HG03196 (cell line): ENCODE results near the gene UTF1.

ENCODE experiments used
- ATAC-seq: cut with Tn5 transposase; IDR thresholded peaks from one replicate; pipeline ENCODE4 v1.9.1; 2021; ENCODE audit not compliant: unreplicated experiment

Gene UTF1

GRCh38 chr10:133243593-133243992 lies 13.6 kb downstream of the UTF1 start:
- ATAC-seq = no peak

DNA sequence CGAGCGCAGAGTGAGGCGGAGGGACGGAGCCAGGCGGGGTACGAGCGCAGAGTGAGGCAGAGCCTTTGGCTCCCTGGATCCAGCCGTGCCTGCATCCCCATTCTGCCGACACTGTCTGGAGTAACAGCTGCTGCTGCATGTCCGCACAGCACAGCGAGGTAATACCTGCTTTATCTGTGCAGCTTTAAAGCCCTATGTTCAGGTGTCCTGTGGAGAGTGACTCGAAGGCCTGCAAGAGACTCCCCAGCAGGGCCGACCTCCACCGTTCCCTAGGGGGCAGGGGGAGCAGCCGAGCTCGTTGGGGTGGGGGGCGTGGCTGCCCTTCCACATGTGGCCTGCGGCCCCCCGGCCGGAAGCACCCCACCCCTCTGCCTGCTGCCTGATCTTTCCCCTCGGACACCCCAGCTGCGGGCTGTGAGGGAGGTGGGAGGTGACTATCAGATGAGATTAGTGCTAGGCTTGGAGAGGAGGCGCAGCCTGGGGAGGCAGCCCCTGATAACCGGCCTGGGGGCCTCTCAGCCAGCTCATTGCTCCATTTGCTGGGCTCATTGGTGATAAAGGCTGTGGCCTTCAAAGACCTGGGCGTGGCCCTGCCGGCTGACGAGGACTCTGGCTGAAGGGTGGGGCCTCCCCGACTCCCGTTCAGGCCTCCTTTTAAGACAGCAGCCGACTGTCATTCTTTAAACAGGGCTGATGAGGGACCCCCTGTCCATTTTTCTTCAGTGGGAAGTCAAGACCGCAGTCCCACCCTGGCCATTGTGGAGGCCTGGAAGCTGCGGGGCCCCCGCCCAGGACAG lies 15.6 kb downstream of the UTF1 start:
- no peak for ATAC-seq

DNA sequence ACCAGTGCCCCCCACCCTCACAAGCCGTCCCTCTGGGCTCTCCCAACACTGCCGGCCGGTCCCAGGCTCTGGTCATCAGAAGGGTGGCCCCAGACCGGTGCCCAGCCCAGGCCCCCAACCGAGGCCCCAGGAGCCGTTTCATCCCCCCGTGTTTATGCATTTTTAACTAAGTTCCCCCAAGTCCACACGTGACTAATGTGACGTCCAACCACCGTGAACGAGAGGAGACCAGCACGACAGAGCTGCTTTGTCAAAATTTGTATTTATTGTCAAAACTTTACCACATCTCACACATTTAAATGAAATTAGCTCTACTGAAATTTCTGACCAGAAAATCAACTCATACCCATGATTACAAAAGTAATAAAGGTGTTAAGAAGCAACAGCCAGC lies 16.2 kb downstream of the UTF1 start:
- no peak for ATAC-seq

- no peak for ATAC-seq
These were observed 17.8 kb downstream of the UTF1 start for GRCh38 chr10:133247681-133248333.

DNA sequence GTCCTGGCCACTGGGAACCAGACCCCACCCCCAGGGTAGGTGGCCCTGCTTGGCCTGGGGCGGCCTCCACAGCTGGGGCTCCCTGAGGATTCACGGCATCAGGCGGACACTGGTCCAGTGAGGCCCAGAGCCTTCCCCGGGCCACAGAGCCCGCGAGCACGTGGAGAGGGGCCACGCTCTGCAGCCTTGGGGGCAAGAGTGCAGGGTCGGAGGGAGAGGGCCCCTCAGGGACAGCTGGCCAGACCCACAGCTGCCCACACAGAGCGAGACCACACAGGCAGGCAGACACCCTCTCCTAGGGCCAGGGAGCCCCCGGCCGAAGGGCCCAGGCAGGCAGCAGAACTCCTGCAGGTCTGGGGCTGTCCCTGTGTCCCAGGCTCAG lies 18.3 kb downstream of the UTF1 start:
- ATAC-seq = no peak

DNA sequence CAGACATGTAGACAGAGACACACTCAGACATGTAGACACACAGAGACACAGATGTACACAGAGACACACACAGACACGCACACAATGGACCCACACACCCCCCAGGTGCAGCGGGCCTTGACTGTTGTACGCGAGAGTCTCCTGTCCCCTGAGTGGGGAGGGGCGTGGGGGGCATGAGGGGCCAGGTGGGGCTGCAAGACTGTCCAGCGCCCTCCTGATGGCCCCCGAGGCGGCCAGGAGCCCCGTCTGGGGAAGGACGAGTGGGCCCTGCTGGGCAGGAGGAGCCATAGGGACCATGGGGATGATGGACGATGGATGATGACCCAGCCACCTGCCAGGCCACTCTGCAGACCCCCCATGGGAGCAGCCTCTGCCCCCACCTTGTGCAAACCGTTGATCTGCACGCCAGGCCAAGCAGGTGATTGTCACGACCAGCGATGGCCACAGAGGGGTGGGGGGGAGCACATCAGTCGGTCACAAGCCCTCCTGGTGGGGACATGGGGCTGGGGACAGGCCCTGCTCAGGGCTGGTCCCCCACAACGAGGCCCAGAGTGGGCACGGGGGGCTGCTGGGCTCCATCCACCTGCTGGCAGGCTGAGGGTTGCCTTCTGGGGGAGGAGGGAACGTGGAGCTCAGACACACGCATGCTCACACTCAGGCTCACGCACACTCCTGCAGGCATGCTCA lies 19.2 kb downstream of the UTF1 start:
- ATAC-seq = no peak

DNA sequence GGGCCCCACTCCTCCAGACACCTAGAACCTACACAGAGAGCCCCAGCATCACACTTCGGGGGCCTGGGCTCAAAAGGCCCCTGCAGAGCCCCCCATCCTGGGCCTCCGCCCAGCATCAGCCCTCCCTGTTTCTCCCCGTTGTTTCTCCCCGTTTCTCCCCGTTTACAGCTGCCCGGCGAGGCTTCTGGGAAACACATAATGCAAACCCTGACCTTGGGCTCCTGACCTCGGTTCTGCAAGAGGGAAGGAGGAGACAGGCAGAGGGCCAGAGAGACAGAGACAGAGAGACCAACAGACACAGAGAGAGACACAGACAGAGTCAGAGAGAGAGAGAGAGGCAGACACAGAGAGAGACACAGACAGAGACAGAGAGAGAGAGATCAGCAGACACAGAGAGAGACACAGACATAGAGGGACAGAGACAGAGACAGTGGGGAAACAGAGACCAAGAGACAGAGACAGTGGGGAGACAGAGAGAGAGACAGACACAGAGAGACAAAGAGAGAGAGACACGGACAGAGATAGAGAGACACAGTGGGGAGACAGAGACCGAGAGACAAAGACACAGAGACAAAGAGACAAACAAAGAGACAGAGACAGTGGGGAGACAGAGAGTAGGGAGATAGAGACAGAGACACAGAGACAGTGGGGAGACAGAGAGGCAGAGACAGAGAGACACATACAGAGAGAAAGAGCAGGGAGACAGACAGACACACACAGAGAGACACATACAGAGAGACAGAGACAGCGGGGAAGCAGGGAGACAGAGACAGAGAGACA lies 20.1 kb downstream of the UTF1 start:
- ATAC-seq = no peak

DNA sequence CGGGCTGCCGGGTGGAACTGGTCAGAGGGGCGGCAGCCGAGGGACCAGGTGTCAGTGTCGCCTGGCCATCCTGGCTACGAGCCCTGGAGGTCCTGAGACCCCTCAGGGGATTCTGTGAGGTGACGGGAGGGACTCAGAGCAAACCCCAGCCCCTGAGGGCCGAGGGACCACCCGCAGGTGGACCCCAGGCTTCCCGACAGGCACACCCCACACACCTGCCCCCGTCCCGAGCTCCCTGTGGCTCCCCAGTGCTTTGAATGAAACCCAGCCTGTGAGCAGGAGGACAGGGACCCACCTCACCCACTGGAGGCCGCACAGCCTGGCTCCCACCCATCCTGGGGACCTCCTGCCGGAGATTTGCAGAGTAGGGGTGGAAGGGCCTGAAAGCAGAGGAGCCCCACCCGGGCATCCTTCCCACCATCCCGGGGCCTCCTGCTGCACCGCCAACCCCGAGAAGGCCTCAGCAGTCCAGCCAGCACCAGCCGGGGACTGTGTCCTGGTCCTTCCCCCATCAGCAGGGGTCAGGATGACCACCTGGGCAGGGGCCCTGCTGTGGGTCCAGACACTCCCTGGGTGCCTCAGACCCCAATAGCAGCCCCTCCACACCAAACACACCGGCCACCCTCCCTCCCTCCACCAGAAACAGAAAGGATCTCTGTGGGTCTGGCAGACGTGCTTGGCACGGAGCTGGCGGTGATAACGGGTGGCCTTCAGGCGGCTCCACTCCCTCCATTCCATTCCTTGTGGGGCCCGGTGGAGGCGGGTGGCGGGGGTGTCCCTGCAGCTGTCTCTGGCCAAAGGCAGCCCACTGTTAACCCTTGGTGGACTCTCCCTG lies 21.6 kb downstream of the UTF1 start:
- no peak for ATAC-seq

DNA sequence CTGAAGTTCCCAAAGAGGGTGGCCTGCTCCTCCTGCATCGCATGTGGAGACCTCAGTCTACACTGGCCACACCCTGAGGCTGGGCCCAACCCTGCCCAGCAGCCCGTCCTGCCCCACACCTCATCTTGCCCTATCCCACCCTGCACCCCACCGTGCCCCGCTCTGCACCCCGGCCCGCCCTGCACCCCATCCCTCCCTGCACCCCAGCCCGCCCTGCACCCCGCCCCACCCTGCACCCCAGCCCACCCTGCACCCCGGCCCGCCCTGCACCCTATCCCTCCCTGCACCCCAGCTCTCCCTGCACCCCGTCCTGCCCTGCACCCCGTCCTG lies 22.2 kb downstream of the UTF1 start:
- ATAC-seq = no peak

GRCh38 chr10:133253361-133253955 lies 23.4 kb downstream of the UTF1 start:
- no peak for ATAC-seq

DNA sequence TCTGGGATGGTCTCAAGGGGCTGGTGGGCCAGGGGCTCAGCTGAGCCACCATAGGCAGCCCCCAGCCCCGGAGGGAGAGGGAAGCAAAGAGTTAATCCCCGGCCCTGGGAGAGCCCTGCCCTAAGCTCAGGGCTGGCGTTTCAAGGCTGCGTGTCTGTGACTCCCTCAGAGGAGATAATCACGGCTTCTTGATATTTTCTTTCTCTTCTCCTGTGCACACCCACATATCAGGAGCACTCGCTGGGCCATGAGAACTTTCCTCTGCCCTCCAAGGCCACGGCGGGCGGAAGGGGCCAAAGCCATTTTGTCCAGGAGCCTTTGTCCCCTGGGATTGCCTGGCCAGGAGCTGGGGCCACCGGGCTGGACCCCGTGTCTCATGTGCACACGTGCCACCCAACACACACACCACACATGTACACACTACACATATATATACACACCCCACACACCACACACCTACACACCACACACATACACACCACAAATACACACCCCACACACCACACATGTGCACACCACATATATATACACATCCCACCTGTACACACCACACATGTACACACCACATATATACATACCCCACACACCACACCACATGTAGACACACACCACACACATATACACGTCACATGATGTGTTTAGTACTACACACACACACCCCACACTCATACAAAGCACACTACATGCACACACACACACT lies 24.6 kb downstream of the UTF1 start:
- no peak for ATAC-seq

GRCh38 chr10:133255323-133255722 lies 25.3 kb downstream of the UTF1 start:
- ATAC-seq = no peak

GRCh38 chr10:133257489-133258065 lies 27.6 kb downstream of the UTF1 start:
- ATAC-seq = no peak

DNA sequence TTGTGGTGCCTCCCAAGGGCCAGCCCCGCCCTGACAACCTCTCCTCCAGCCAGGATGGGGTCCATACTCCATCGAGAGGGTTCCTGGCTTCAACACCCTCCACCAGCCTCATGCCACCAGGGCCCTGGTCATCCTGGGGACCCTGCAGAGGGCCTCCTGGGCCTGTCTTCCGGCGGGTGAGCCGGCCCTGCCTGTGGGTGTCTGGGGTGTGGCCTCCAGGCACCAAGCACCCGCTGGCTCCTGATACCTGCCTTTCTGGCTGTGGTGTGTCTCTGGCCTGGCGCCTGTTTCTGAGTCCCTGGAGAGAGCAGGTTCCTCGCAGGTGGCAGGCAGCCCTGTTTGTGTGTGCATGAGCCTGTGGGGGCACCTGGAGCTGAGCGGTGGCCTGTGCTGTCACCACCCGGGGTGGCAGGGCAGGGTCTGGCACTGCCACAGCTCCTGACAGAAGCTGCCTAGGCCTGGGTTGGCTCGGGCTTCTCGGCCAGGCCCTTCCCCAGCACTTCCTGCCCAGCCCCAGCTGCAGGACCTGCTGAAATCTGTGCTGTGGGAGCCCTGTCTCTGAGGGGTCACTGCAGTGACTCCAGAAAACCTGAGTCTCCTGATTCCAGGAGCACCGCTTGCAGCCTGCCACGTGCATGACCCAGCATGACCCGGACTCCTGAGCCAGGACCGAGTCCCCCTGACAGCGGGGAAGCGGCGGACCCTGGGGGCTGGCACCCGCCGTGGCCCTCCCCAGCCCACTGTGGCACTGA lies 28.2 kb downstream of the UTF1 start:
- ATAC-seq = no peak

DNA sequence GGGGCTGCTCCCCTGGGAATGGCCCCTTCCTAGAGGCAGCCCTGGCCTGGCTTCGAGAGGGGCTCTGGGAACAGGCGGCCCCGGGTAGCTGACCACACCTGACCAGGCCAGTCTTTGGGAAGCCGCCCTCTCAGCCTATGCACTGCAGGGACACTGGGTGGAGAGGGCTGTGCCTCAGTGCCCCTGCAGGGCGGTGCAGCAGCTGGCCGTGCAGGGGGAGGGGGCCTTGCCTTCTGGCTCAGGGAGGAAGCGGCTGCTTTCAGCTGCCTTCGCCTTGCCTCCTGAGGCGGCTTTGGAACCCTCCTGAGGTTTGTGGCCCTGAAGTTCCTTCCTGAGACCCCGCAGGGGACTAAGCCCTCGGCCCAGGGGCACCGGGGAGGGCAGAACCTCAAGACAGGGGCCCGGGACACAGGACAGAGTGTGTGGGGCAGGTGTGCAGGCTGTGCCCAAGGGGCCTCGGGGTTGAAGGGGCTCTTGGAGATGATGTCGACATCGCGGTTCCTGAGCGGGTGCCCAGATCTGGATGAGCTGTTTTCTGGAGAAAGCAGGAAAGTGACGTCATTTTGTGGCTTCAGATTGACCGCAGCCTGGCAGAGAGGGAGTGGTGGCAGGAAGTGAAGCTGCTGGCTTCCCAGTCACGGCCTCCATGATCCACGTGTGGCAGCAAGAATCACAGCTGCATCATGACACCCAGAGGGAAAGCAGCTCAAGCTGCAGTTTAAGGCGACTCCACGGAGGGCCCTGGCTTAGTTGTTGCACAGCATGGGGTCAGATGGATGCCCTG lies 29.0 kb downstream of the UTF1 start:
- ATAC-seq = no peak

DNA sequence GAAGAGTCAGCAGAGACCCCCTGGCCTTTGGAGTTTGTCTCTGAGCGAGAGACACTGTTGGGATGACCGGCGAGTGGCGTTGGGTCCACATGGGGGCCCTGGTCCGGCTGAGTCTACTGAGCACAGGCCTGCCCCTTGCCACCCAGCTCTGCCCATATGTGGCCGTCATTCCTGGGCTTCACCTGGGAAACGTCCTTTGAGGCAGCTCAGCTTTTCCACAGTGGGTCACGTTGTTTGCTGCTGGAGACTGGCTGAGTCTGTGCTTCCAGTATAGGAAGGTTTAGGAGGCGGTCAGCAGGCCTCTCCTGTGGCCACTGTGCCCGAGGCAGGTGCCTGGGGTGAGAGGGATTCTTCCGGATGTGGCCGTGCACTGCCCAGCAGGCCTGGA lies 29.6 kb downstream of the UTF1 start:
- ATAC-seq = no peak

DNA sequence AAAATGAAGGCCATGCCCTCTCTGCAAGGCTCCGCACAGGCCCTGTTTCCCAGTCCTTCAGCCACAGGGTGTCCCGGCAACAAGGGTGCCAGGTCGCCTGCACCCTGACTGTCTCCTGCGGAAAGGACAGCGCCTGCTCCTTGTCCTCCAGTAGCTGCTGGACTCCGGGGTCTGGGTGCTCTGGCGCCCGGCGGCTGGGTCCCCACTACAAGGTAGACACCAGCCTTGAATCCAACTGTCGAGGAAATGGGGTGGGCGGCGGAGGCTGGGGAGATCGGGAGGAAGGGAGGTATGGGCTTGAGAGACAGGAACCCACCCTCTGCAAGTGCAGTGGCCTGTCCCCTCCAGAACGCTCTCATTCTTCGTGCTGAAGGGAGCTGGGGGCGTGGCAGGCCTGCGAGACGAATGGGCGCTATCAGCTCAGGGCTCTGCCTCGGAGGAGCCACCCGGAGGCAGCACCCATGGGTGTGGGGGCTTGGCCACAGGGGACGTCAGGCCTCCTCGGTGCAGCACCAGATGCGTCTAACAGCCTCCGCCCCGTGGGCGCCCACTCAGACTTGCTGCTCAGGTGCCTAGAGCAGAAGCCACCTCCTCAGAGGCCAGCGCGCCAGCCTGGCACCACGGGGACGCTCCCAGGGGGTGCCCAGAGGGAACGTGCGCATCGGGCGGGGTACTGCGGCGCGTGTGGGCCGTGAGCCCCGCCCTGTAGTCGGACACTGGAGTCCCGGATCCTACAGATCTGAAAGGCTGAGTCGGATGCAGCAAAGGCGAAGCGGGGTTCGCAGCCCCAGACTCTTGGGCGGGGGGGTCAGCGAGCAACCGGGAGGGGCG lies 31.1 kb downstream of the UTF1 start:
- peak; percentile 43 for ATAC-seq
